Measurements from ENCODE around the gene SFRP5. TPM values are rescaled to one million over a fixed set of nuclear protein-coding genes. Genes with fewer than 3 reads are reported as not detected.

The SFRP5 gene
- total RNA-seq, 6 donors from 2014 or later = 0.69 to 14.9 (median 3.6) TPM

GRCh38 chr10:97744405-97745035 lies 27.3 kb downstream of the SFRP5 start:
- Histone ChIP-seq H3K36me3 (peaks cover 14 to 100% (median 55%) of the 10 kb centered on the region in 4 donors), H3K27ac (no peak overlapping the region), H3K4me3 (no peak overlapping the region), H3K9me3 (no peaks in the 10 kb centered on the region), H3K4me1 (no peaks in the 10 kb centered on the region), H3K27me3 (no peaks in the 10 kb centered on the region)
- TF ChIP-seq POLR2A (IDR thresholded peaks at IDR 0.05) = no peak
- TF ChIP-seq POLR2AphosphoS5 (IDR thresholded peaks at IDR 0.05) = no peak
- TF ChIP-seq, protein P1, sequence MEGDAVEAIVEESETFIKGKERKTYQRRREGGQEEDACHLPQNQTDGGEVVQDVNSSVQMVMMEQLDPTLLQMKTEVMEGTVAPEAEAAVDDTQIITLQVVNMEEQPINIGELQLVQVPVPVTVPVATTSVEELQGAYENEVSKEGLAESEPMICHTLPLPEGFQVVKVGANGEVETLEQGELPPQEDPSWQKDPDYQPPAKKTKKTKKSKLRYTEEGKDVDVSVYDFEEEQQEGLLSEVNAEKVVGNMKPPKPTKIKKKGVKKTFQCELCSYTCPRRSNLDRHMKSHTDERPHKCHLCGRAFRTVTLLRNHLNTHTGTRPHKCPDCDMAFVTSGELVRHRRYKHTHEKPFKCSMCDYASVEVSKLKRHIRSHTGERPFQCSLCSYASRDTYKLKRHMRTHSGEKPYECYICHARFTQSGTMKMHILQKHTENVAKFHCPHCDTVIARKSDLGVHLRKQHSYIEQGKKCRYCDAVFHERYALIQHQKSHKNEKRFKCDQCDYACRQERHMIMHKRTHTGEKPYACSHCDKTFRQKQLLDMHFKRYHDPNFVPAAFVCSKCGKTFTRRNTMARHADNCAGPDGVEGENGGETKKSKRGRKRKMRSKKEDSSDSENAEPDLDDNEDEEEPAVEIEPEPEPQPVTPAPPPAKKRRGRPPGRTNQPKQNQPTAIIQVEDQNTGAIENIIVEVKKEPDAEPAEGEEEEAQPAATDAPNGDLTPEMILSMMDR (IDR thresholded peaks at IDR 0.05) = no peak
- no peak for TF ChIP-seq EP300 (IDR thresholded peaks at IDR 0.05)
- 90 to 94% methylated on average over 15 of the region's 15 CpGs for WGBS, 2 donors
- ATAC-seq (ENCODE audit: low FRiP score in 2 of 2) (peak in 1 of 2 donors; percentile 46), DNase-seq (no peak)

- Histone ChIP-seq H3K27me3 (no peaks in the 10 kb centered on the region), H3K9me3 (no peaks in the 10 kb centered on the region), H3K4me3 (no peak overlapping the region), H3K36me3 (peaks cover 16 to 99% (median 46%) of the 10 kb centered on the region in 4 donors), H3K27ac (no peak overlapping the region), H3K4me1 (peaks cover 2 to 6% (median 5%) of the 10 kb centered on the region in 4 donors)
- WGBS, 2 donors = 86 to 87% methylated on average over 9 to 10 of the region's 10 CpGs
- no peak for DNase-seq
- peak in 1 of 2 donors; percentile 15 for ATAC-seq (ENCODE audit: low FRiP score in 2 of 2)
- TF ChIP-seq EP300 (IDR thresholded peaks at IDR 0.05) (no peak), POLR2AphosphoS5 (IDR thresholded peaks at IDR 0.05) (no peak), POLR2A (IDR thresholded peaks at IDR 0.05) (no peak)
- TF ChIP-seq, protein P1 (IDR thresholded peaks at IDR 0.05) = no peak
Observed at GRCh38 chr10:97743169-97743943, 28.4 kb downstream of the SFRP5 start.

GRCh38 chr10:97740613-97741012 lies 31.2 kb downstream of the SFRP5 start:
- 92 to 94% methylated on average over 2 of the region's 2 CpGs for WGBS, 2 donors
- DNase-seq (no peak), ATAC-seq (ENCODE audit: low FRiP score in 2 of 2) (no peak)
- TF ChIP-seq POLR2A (IDR thresholded peaks at IDR 0.05) = no peak
- peaks cover 10 to 20% (median 18%) of the 10 kb centered on the region in 4 donors for H3K4me1 ChIP-seq
- peaks cover 10 to 72% (median 28%) of the 10 kb centered on the region in 4 donors for H3K36me3 ChIP-seq
- no peaks in the 10 kb centered on the region for H3K9me3 ChIP-seq
- no peak overlapping the region for H3K4me3 ChIP-seq
- no peak overlapping the region for H3K27ac ChIP-seq
- no peaks in the 10 kb centered on the region for H3K27me3 ChIP-seq

DNA sequence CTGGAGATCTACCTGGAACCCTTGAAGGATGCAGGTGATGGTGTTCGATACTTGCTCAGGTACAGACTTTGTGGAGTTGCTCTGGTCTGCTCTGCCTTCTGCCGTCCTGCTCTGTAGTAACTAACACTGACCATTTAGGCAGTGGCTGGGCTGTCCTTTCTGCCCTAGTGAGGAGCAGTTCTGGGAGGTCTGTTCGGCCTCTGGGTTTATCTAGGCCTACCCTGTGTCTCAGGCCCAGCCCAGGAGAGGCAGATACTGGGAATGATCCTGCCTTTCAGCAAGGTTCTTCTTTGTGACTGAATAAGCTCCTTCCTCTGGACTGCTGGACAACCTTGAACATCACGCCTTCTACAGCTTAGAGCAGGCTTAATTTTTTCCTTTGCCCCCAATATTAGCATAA lies 33.2 kb downstream of the SFRP5 start:
- H3K27ac ChIP-seq = no peak overlapping the region
- 92 to 96% methylated on average over 3 to 4 of the region's 4 CpGs for WGBS, 2 donors
- H3K4me3 ChIP-seq = peak overlapping the region in 1 of 4 donors; percentile 83
- ATAC-seq (ENCODE audit: low FRiP score in 2 of 2) = no peak
- TF ChIP-seq EP300 (IDR thresholded peaks at IDR 0.05) (no peak), POLR2A (IDR thresholded peaks at IDR 0.05) (no peak), POLR2AphosphoS5 (IDR thresholded peaks at IDR 0.05) (no peak)
- TF ChIP-seq, protein P1 (IDR thresholded peaks at IDR 0.05) = no peak
- peaks cover 10 to 20% (median 18%) of the 10 kb centered on the region in 4 donors for H3K4me1 ChIP-seq
- H3K36me3 ChIP-seq = peaks cover 5 to 52% (median 13%) of the 10 kb centered on the region in 4 donors
- H3K27me3 ChIP-seq = no peaks in the 10 kb centered on the region
- H3K9me3 ChIP-seq = no peaks in the 10 kb centered on the region
- no peak for DNase-seq

GRCh38 chr10:97737770-97738265 lies 34.0 kb downstream of the SFRP5 start:
- Histone ChIP-seq H3K27me3 (no peaks in the 10 kb centered on the region), H3K9me3 (no peaks in the 10 kb centered on the region), H3K4me1 (peaks cover 10 to 20% (median 18%) of the 10 kb centered on the region in 4 donors), H3K4me3 (peak overlapping the region; percentile 83 to 97 (median 94)), H3K36me3 (peaks cover 3 to 44% (median 7%) of the 10 kb centered on the region in 4 donors), H3K27ac (peak overlapping the region; percentile 93 to 98 (median 96))
- TF ChIP-seq POLR2AphosphoS5 (IDR thresholded peaks at IDR 0.05) = no peak
- TF ChIP-seq EP300 (IDR thresholded peaks at IDR 0.05) = no peak
- TF ChIP-seq POLR2A (IDR thresholded peaks at IDR 0.05) = no peak
- TF ChIP-seq, protein P1 (IDR thresholded peaks at IDR 0.05) = no peak
- 33% methylated on average over 14 of the region's 14 CpGs for WGBS, 2 donors
- ATAC-seq (ENCODE audit: low FRiP score in 2 of 2) (peak in 1 of 2 donors; percentile 2), DNase-seq (no peak)

Measured in upper lobe of left lung (tissue), 6 donors.